Neuronal stem cell (in vitro differentiated cells): ENCODE measurements around the gene SLC6A6.
"Not testable (repeated sequence)": the region's sequence is repeated elsewhere in the genome, so short reads cannot be mapped to it uniquely, and the experiment has no call there.

Experiments
- DNase-seq: peaks from one replicate; pipeline ENCODE4 v3.0.0-alpha.2; 2013; ENCODE audit warnings: low spot score
- H2AFZ ChIP-seq: one replicate; pipeline ENCODE4 v1.6.1; 2013; ENCODE audit warnings: mild to moderate bottlenecking, low read length, inconsistent platforms
- H2AK5ac ChIP-seq: 2 replicates; pipeline ENCODE4 v1.6.1; 2013; ENCODE audit warnings: low read depth, mild to moderate bottlenecking, inconsistent platforms, low read length, moderate library complexity, mixed read lengths
- H2BK120ac ChIP-seq: 2 replicates; pipeline ENCODE4 v1.6.1; 2013; ENCODE audit warnings: low read depth, mild to moderate bottlenecking, inconsistent platforms, low read length, moderate library complexity, mixed read lengths
- H2BK12ac ChIP-seq: one replicate; pipeline ENCODE4 v1.6.1; 2013; ENCODE audit warnings: low read length, inconsistent platforms
- H2BK15ac ChIP-seq: 2 replicates; pipeline ENCODE4 v1.6.1; 2013; ENCODE audit warnings: mild to moderate bottlenecking, low read length, inconsistent platforms, mixed read lengths
- H2BK5ac ChIP-seq: one replicate; pipeline ENCODE4 v1.6.1; 2013; ENCODE audit warnings: inconsistent platforms, mild to moderate bottlenecking, low read length, moderate library complexity
- H3K14ac ChIP-seq: one replicate; pipeline ENCODE4 v1.6.1; 2013; ENCODE audit warnings: low read length, inconsistent platforms
- H3K18ac ChIP-seq: 2 replicates; pipeline ENCODE4 v1.6.1; 2013; ENCODE audit warnings: low read length, inconsistent platforms
- H3K23ac ChIP-seq: 2 replicates; pipeline ENCODE4 v1.6.1; 2013; ENCODE audit warnings: low read depth, mild to moderate bottlenecking, mixed read lengths, low read length, inconsistent platforms; ENCODE audit not compliant: poor library complexity
- H3K27ac ChIP-seq: replicated peaks from 3 replicates; pipeline ENCODE4 v1.5.1; 2013; ENCODE audit warnings: low read length, inconsistent platforms
- H3K27me3 ChIP-seq, 3 experiments: 2 replicates each; pipeline ENCODE4 v1.6.1; 2013; ENCODE audit warnings: low read length in 3 of 3, mild to moderate bottlenecking in 2 of 3, inconsistent platforms in 1 of 3, low read depth in 1 of 3, mixed read lengths in 1 of 3, moderate library complexity in 1 of 3; ENCODE audit not compliant: control insufficient read depth in 3 of 3, insufficient read depth in 3 of 3
- H3K36me3 ChIP-seq, 2 donors: replicated peaks in 1 of 2; 2 replicates each; pipeline ENCODE4 v1.6.1; 2013; ENCODE audit warnings: low read length in 2 of 2; ENCODE audit not compliant: control insufficient read depth in 2 of 2, insufficient read depth in 2 of 2
- H3K4ac ChIP-seq: 2 replicates; pipeline ENCODE4 v1.6.1; 2013; ENCODE audit warnings: inconsistent platforms, mild to moderate bottlenecking, low read length, moderate library complexity
- H3K4me1 ChIP-seq, 2 donors: 1 replicate in 1 of 2; 2 replicates in 1 of 2; pipeline ENCODE4 v1.6.1; 2013; ENCODE audit warnings: low read length in 2 of 2, low read depth in 1 of 2; ENCODE audit not compliant: control insufficient read depth in 2 of 2, insufficient read depth in 1 of 2
- H3K4me2 ChIP-seq: one replicate; pipeline ENCODE4 v1.6.1; 2013; ENCODE audit warnings: mild to moderate bottlenecking, low read length, inconsistent platforms; ENCODE audit not compliant: insufficient read depth, poor library complexity, severe bottlenecking
- H3K4me3 ChIP-seq, 2 donors: 2 replicates each; pipeline ENCODE4 v1.5.1; 2013; ENCODE audit warnings: low read length in 2 of 2, mild to moderate bottlenecking in 2 of 2, inconsistent platforms in 1 of 2, moderate library complexity in 1 of 2
- H3K79me1 ChIP-seq: one replicate; pipeline ENCODE4 v1.6.1; 2013; ENCODE audit warnings: low read depth, mild to moderate bottlenecking, inconsistent platforms, low read length, moderate library complexity
- H3K9ac ChIP-seq: one replicate; pipeline ENCODE4 v1.6.1; 2013; ENCODE audit warnings: mild to moderate bottlenecking, low read depth, low read length, inconsistent platforms; ENCODE audit not compliant: poor library complexity
- H3K9me3 ChIP-seq, 2 donors: replicated peaks in 1 of 2; 2 replicates each; pipeline versions ENCODE3 to v1.6.1; 2013; ENCODE audit warnings: low read length in 2 of 2, mild to moderate bottlenecking in 2 of 2, inconsistent platforms in 1 of 2, low read depth in 1 of 2, mixed read lengths in 1 of 2, moderate library complexity in 1 of 2; ENCODE audit not compliant: control insufficient read depth in 2 of 2, insufficient read depth in 1 of 2
- H4K8ac ChIP-seq: one replicate; pipeline ENCODE4 v1.6.1; 2013; ENCODE audit warnings: low read depth, mild to moderate bottlenecking, inconsistent platforms, low read length, moderate library complexity
- H4K91ac ChIP-seq: one replicate; pipeline ENCODE4 v1.6.1; 2013; ENCODE audit warnings: low read length, low read depth, mild to moderate bottlenecking, inconsistent platforms; ENCODE audit not compliant: poor library complexity
- WGBS, 2 donors: extraction: QIAGEN DNeasy Blood & Tissue Kit; methylation state at CpG; one replicate each; pipeline ENCODE4 v1.1.7; 2013; ENCODE audit warnings: missing lambda C conversion rate in 2 of 2, mixed read lengths in 1 of 2; ENCODE audit not compliant: insufficient read length in 2 of 2, insufficient replicate concordance in 1 of 2; ENCODE audit errors: extremely low coverage in 2 of 2; 5-methylcytosine and 5-hydroxymethylcytosine counted together

The SLC6A6 gene

GRCh38 chr3:14406766-14407165 is 4.4 kb downstream of the SLC6A6 start:
- Histone ChIP-seq H3K9me3 (no peaks in the 10 kb centered on the region), H3K9ac (no peak overlapping the region), H4K91ac (no peak overlapping the region), H3K4me1 (peaks cover 11 to 19% of the 10 kb centered on the region in 2 donors), H3K14ac (no peak overlapping the region), H3K4me3 (no peak overlapping the region), H2AK5ac (no peak overlapping the region), H2BK5ac (no peak overlapping the region), H3K79me1 (peaks cover 21% of the 10 kb centered on the region), H3K27me3 (peaks cover 0 to under 1% (median 0%) of the 10 kb centered on the region in 3 experiments), H3K27ac (no peak overlapping the region), H2BK15ac (no peak overlapping the region), H3K4ac (no peak overlapping the region), H3K23ac (no peak overlapping the region), H3K18ac (no peak overlapping the region), H3K4me2 (no peak overlapping the region), H2BK120ac (no peak overlapping the region), H3K36me3 (peaks cover 0 to 3% of the 10 kb centered on the region in 2 donors), H2AFZ (no peak overlapping the region), H4K8ac (no peak overlapping the region), H2BK12ac (no peak overlapping the region)
- WGBS, 2 donors = no CpG with 5 or more reads among the region's 3 CpGs
- DNase-seq = no peak

- Histone ChIP-seq H3K14ac (no peak overlapping the region), H3K36me3 (peaks cover 0 to 3% of the 10 kb centered on the region in 2 donors), H4K8ac (no peak overlapping the region), H3K18ac (no peak overlapping the region), H2AFZ (no peak overlapping the region), H3K4ac (no peak overlapping the region), H2BK120ac (no peak overlapping the region), H2BK15ac (no peak overlapping the region), H3K27ac (no peak overlapping the region), H3K9me3 (no peaks in the 10 kb centered on the region), H3K4me1 (peaks cover 11 to 19% of the 10 kb centered on the region in 2 donors), H2BK12ac (no peak overlapping the region), H3K23ac (no peak overlapping the region), H3K4me3 (no peak overlapping the region), H3K27me3 (no peaks in the 10 kb centered on the region), H2AK5ac (no peak overlapping the region), H4K91ac (no peak overlapping the region), H3K4me2 (no peak overlapping the region), H2BK5ac (no peak overlapping the region), H3K9ac (no peak overlapping the region), H3K79me1 (peaks cover 21% of the 10 kb centered on the region)
- DNase-seq = no peak
- no CpG with 5 or more reads among the region's 5 CpGs for WGBS, 2 donors
Observed at GRCh38 chr3:14407203-14407602, 4.8 kb downstream of the SLC6A6 start.

- WGBS, 2 donors = no CpG with 5 or more reads among the region's 6 CpGs
- not testable (repeated sequence) for DNase-seq, H4K8ac ChIP-seq, H2AFZ ChIP-seq, H3K23ac ChIP-seq, H2AK5ac ChIP-seq, H3K4ac ChIP-seq, H4K91ac ChIP-seq, H3K4me2 ChIP-seq, H2BK5ac ChIP-seq, H3K18ac ChIP-seq, H3K4me3 ChIP-seq, H3K27ac ChIP-seq, H3K14ac ChIP-seq, H2BK120ac ChIP-seq, H3K9me3 ChIP-seq, H3K27me3 ChIP-seq, H3K36me3 ChIP-seq, H2BK15ac ChIP-seq, H2BK12ac ChIP-seq, H3K9ac ChIP-seq
- H3K79me1 ChIP-seq = peaks cover 13% of the 10 kb centered on the region
- H3K4me1 ChIP-seq = peaks cover 13 to 23% of the 10 kb centered on the region in 2 donors
Observed at GRCh38 chr3:14409779-14410063, 7.3 kb downstream of the SLC6A6 start.

GRCh38 chr3:14410106-14410502 is 7.7 kb downstream of the SLC6A6 start:
- Histone ChIP-seq H3K9ac (no peak overlapping the region), H3K27ac (no peak overlapping the region), H3K36me3 (peaks cover 0 to 5% of the 10 kb centered on the region in 2 donors), H3K4me3 (no peak overlapping the region), H3K4me2 (no peak overlapping the region), H4K91ac (no peak overlapping the region), H4K8ac (no peak overlapping the region), H2BK120ac (no peak overlapping the region), H3K27me3 (no peaks in the 10 kb centered on the region), H2BK5ac (no peak overlapping the region), H3K4me1 (peaks cover 13 to 20% of the 10 kb centered on the region in 2 donors), H3K4ac (no peak overlapping the region), H2AK5ac (no peak overlapping the region), H3K23ac (no peak overlapping the region), H3K18ac (no peak overlapping the region), H2BK15ac (no peak overlapping the region), H3K79me1 (peaks cover 9% of the 10 kb centered on the region), H2AFZ (no peak overlapping the region), H3K14ac (no peak overlapping the region), H3K9me3 (no peaks in the 10 kb centered on the region), H2BK12ac (no peak overlapping the region)
- DNase-seq = no peak
- WGBS, 2 donors = no CpG with 5 or more reads among the region's 5 CpGs
